HG02840 (cell line): ENCODE data around the gene RAB33A.

Experiments used
- ATAC-seq: cut with Tn5 transposase; IDR thresholded peaks from one replicate; pipeline ENCODE4 v1.9.1; 2021; ENCODE audit warnings: mild to moderate bottlenecking, moderate library complexity, moderate number of reproducible peaks; ENCODE audit not compliant: unreplicated experiment, low FRiP score

RAB33A gene

DNA sequence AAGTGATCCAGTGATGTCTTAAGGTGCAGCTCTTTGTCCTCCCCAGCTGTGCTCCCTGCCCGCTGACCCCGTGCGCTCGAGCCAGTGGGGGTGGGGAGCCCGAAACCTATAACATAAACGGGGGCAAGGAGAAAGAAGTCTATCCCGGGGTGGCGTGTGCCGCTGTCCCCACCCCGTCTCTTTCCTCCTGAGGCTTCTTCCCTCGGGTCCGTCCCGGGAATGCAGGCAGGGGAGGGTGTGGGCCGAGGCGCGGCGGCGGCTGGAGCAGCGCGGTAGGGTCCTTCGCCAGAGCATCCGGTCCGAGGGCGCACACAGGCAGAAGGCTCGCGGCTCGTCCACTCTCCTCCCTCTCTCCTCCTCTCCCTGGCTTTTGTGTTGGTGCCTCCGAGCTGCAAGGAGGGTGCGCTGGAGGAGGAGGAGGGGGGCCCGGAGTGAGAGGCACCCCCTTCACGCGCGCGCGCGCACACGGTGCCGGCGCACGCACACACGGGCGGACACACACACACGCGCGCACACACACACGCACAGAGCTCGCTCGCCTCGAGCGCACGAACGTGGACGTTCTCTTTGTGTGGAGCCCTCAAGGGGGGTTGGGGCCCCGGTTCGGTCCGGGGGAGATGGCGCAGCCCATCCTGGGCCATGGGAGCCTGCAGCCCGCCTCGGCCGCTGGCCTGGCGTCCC lies at the start of gene RAB33A:
Gene RAB33A, plus strand, starts transcription at position 517 of the 681 bp plus-strand sequence. Its CDS starts 101 bp downstream, at position 618.
- peak; percentile 15 for ATAC-seq

DNA sequence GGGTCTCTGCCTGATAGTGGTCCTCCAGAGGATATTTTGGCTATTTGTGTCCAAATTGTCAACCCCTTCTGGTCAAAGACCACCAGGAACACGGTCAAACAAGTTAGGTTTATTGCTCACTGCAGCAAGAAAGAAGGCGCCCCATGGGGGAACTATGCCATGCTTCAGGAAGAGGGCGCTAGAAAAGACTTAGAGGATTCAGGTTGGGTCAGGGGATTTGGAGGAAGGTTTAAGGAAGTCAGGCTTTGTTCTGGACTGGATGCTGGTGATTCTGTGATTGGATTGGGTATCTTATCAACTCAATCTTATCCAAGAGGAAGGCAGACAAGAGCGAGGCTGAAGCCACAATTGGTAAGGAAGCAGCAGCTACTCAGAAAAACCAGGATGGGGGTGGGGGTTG lies 47.2 kb upstream of the RAB33A start:
- no peak for ATAC-seq

DNA sequence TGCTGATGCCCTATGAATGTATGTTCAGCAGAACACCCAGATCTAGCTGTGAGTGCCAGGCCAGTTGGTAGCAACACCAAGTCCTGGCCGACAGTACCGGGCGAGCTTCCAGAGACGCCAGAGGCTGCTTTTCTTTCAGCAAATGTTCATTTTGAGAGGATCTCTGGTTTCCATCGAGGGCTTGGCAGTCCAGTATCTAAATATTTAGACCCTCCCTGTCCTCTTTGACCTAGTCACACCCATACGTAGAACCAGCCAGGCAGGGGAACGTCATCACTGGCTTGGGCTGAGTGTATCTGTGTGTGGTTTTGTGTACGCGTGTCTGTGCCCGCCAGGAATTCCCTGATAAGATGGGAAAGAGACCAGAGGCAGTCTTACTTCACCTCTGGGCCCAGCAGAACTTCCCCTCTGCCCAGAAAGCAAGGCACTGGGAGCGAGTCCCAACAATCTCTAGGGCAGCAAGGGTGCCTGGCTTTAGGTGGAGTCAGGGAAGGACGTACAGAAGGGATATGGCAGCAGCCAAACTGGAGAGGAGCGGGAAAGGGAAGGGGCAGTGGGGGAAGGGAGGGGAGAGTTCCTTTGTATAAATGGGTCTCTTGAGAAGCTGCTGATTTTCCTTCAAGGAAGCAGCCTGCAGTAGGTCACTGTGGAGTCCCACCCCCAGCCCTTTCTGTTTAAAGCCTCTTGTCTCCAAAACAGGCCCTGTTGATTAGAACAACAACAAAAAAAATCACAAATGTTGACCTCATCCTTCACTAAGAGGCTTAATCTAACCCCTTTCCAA lies 46.5 kb upstream of the RAB33A start:
- no peak for ATAC-seq

- no peak for ATAC-seq
These were observed 40.8 kb upstream of the RAB33A start for GRCh38 chrX:130130990-130131389.

DNA sequence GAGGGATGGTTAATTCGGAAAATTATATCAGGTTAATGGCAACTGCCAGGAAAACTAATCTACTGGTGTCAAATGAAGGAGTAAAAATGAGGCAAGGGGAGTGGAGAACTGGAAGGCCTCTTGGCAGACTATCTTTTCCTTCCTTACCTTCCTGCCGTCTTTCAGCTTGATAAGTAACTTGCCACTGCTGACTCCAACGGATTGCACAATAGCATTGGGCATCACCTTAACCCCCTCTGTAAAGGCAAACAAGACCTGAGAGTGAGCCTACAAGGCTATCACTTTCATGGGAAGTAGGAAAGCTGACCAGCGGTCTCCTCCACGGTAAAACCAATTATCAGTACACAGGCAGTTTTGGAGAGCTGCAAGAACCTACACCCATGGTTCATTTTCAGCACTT lies 35.3 kb upstream of the RAB33A start:
- ATAC-seq, result no peak

DNA sequence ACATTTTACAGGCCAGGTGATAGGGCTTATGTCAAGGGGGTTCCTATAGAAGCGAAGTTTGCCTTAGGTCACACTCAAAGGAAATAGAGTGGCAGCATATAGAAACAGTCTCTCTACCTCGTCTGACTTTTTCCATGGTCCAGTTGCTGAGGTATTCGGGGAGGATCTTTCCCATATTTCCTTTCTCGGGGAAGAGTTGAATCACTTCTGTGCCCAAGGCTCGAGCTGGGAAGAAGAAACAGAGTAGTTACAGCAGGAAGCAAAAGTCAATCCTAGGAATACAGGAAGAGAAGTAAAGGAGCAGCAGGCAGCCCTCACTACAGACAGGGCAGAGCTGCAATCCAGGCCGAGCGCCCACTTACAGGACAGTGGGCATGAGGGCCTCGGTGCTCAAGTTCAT lies 34.8 kb upstream of the RAB33A start:
- ATAC-seq, result no peak

- no peak for ATAC-seq
These were observed 32.1 kb upstream of the RAB33A start for GRCh38 chrX:130139474-130140201.

DNA sequence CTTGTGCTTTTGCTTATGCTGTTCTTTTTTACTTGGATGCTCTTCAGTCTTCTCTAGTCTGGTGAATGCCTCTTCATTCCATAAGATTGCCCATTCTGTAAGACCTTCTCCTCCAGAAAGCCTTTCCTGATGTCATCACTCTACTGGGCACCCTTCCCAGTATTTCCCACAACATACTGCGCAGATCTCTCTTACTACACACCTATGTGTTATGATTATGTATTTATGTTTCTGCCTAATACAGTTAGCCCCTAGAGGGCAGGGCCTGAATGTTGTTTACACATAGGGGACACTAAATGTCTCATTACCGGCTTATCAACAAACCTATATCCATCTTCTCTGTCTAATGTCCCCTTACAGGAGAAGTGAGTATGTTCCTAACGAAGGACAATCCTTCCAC lies 27.3 kb upstream of the RAB33A start:
- no peak for ATAC-seq

- no peak for ATAC-seq
These were observed 26.6 kb upstream of the RAB33A start for GRCh38 chrX:130145123-130145522.

- no peak for ATAC-seq
These were observed 24.1 kb upstream of the RAB33A start for GRCh38 chrX:130147631-130148030.

GRCh38 chrX:130155564-130155963 lies 16.2 kb upstream of the RAB33A start:
- no peak for ATAC-seq

DNA sequence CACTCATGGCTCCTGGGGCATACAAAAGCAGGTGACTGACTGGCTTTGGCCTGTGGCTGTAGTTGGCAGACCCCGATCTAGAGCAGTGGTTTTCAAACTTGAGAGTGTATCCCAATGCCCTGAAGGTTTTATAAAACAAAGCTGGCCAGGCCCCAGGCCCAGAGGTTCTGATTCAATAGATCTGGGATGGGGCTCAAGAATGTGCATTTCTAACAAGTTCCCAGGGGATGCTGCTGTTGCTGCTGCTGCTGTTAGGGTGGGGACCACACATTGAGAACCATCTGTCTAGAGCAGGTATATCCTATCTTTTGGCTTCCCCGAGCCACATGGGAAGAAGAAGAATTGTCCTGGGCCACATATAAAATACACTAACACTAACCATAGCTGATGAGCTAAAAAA lies 13.5 kb upstream of the RAB33A start:
- ATAC-seq, result no peak

DNA sequence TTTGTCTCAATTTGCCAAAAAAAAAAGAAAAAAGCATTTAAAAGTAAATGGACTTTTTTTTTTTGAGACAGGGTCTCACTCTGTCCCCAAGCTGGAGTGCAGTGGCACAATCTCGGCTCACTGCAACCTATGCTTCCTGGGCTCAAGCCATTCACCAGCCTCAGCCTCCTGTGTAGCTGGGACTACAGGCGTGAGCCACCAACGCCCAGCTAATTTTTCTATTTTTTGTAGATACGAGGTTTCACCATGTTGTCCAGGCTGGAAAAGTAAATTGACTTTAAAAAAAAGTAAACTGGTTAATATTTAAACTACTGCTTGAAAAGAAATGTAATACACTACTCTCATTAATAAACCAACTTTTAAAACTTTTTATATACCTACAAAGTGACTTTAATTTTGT lies 12.0 kb upstream of the RAB33A start:
- ATAC-seq, result no peak

GRCh38 chrX:130162094-130162735 lies 9.5 kb upstream of the RAB33A start:
- no peak for ATAC-seq

DNA sequence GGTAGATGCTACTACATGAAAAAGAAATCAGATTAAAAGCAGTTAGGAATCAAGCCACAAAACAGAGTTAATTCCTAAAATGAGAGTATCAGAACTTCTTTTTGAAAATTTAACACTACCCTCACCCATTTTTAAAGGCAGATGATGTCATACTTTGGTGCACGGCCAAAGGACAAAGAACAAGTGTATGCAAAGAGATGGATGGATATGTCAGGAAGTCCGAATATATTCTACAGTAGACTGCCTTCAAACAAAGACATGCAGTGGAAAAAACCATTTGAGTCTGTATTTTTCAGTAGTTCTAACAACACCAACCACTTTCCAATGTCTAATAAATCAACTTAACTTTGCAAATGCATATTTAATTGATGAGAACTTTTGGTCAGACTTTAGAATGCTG lies 8.4 kb upstream of the RAB33A start:
- no peak for ATAC-seq

- ATAC-seq, result no peak
These were observed 6.5 kb upstream of the RAB33A start for GRCh38 chrX:130165181-130165702.

DNA sequence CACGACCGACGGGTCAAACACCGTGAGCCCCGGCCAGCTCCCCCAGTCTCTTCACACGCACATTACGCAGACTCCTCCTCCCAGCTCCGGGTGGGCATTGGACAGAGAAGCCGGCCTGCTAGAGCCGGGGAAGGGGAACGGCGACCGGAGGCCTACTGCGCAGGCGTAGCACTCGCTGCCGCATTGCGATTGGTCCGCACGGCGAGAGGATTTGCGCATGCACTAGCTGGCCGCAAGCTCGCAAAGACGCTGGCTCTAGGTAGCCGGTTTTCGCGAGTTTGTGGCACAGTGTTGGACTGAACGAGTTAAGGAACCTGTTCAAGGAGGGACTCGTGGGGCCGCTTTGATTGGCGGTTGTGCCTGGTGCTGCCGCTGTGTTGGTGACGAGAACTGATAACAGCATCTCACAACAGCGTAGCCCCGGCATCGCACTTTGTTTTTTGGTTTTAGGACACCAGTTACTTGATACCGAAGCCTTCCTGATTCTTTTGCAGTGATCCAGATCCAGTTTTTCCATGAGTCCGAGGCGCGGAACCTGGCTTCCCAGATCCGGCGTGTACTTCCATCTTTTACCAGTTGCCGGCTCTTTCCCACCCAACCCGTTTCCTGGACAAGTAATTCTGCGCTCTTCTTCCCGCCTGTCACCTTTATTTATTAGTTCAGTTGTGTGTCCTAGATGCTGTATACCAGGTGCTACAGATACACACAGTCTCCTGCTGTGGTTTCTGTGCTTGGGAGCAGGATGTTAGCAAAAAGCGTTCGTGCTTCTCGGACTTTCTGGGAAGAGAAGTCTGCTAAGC lies 5.9 kb upstream of the RAB33A start, which contains the start of gene AIFM1:
Gene AIFM1, minus strand, starts transcription at position 139 of the 800 bp plus-strand sequence. CDS start 185 bp downstream, outside the sequence.
- ATAC-seq, result peak; percentile 86

GRCh38 chrX:130166503-130166777 lies 5.3 kb upstream of the RAB33A start:
- no peak for ATAC-seq

GRCh38 chrX:130167040-130167439 lies 4.7 kb upstream of the RAB33A start:
- no peak for ATAC-seq
